Neural cell (in vitro differentiated cells): ENCODE measurements around the gene SLIT3.

Experiments
- EP300 ChIP-seq: fragments of 450-650 bp; conservative IDR thresholded peaks from 2 replicates; pipeline ENCODE4 v1.6.1; 2014; ENCODE audit warnings: antibody characterized with exemption, mild to moderate bottlenecking, moderate library complexity; ENCODE audit not compliant: poor library complexity, severe bottlenecking
- POLR2AphosphoS5 ChIP-seq: IDR thresholded peaks from 2 replicates; pipeline ENCODE4 v1.6.1; 2012
- RAD21 ChIP-seq: fragments of 450-650 bp; conservative IDR thresholded peaks from 2 replicates; pipeline ENCODE4 v1.6.1; 2014; ENCODE audit warnings: antibody characterized with exemption, mild to moderate bottlenecking, moderate library complexity
- TF ChIP-seq, protein P1 (sequence below): IDR thresholded peaks from 2 replicates; pipeline ENCODE4 v1.6.1; 2012; ENCODE audit warnings: borderline replicate concordance
- TF ChIP-seq, protein P2 (sequence below): fragments of 450-650 bp; IDR thresholded peaks from 2 replicates; pipeline ENCODE4 v1.5.1; 2014; ENCODE audit warnings: antibody characterized with exemption, mild to moderate bottlenecking, moderate library complexity; ENCODE audit not compliant: poor library complexity, severe bottlenecking

DNA sequence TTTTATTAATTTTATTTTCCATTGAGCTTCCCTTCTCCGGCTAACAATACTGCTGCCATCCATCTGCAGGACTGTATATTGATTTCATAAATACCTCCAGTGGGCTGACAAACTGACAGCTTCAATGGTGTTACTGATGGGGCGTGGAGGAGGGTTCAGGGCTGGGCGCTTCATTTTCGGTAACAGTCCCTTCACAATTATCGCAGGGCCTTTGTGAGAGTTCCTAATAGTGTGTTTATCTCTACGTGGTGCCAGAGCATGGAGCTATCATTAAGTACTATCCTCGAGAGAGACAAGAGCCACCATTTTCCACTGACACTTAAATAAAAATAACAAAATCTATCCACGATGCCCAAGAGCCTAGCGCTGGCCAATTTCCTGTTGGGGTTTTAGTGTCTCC is 414.8 kb downstream of the SLIT3 start:
- TF ChIP-seq, protein P1, sequence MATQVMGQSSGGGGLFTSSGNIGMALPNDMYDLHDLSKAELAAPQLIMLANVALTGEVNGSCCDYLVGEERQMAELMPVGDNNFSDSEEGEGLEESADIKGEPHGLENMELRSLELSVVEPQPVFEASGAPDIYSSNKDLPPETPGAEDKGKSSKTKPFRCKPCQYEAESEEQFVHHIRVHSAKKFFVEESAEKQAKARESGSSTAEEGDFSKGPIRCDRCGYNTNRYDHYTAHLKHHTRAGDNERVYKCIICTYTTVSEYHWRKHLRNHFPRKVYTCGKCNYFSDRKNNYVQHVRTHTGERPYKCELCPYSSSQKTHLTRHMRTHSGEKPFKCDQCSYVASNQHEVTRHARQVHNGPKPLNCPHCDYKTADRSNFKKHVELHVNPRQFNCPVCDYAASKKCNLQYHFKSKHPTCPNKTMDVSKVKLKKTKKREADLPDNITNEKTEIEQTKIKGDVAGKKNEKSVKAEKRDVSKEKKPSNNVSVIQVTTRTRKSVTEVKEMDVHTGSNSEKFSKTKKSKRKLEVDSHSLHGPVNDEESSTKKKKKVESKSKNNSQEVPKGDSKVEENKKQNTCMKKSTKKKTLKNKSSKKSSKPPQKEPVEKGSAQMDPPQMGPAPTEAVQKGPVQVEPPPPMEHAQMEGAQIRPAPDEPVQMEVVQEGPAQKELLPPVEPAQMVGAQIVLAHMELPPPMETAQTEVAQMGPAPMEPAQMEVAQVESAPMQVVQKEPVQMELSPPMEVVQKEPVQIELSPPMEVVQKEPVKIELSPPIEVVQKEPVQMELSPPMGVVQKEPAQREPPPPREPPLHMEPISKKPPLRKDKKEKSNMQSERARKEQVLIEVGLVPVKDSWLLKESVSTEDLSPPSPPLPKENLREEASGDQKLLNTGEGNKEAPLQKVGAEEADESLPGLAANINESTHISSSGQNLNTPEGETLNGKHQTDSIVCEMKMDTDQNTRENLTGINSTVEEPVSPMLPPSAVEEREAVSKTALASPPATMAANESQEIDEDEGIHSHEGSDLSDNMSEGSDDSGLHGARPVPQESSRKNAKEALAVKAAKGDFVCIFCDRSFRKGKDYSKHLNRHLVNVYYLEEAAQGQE = no peak
- peak; percentile 36 for TF ChIP-seq POLR2AphosphoS5
- TF ChIP-seq, protein P2, sequence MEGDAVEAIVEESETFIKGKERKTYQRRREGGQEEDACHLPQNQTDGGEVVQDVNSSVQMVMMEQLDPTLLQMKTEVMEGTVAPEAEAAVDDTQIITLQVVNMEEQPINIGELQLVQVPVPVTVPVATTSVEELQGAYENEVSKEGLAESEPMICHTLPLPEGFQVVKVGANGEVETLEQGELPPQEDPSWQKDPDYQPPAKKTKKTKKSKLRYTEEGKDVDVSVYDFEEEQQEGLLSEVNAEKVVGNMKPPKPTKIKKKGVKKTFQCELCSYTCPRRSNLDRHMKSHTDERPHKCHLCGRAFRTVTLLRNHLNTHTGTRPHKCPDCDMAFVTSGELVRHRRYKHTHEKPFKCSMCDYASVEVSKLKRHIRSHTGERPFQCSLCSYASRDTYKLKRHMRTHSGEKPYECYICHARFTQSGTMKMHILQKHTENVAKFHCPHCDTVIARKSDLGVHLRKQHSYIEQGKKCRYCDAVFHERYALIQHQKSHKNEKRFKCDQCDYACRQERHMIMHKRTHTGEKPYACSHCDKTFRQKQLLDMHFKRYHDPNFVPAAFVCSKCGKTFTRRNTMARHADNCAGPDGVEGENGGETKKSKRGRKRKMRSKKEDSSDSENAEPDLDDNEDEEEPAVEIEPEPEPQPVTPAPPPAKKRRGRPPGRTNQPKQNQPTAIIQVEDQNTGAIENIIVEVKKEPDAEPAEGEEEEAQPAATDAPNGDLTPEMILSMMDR = no peak
- peak; percentile 29 for TF ChIP-seq EP300
- TF ChIP-seq RAD21 = no peak
